ENCODE measurements around the gene KCTD17.

DNA sequence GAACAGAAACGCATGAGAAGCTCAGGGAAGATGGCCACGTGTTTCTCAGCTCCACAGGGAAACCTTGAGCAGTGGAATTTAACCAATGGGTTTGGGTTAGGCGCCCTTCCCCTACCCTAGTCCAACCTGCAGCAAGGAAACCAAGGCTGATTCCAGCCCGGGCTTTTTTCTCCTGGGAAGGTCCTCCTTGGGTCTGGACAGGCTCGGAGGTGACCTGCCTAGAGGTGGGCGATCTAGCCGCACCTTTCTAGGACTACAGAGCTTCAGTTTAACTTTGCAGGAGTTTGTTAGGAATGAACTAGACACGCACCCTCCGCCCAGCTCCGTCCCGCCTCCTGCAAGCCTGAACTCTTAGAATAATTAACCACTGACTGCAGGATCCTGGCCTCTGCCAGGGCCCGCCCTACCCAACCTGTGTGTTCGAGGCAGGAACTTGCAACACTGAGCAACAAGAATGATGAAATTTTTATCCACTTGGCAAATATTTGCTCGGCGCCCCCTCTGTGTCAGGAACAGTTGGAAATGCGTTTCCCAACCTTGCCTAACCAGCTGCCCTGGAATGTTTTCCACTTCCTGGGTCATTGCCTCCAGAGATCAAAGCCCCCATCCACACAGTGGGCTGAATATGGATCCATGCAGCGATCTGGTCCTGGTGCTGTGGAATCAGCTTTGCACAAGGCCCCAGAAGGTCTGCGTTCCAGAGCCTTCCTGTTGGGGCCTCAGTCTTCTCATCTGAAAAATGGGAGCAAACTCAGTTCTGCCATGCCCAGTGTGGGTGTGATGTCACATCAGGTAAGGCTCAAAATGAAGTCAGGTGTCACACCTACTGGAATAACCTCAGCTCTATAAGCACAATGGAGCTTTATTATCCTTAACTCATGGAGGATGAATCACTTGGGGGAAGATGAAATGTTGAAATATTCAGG, 18.7 kb upstream of the KCTD17 start:
- no peak for TF ChIP-seq POLR2AphosphoS5 (IDR thresholded peaks at IDR 0.05)
- TF ChIP-seq, protein P1, sequence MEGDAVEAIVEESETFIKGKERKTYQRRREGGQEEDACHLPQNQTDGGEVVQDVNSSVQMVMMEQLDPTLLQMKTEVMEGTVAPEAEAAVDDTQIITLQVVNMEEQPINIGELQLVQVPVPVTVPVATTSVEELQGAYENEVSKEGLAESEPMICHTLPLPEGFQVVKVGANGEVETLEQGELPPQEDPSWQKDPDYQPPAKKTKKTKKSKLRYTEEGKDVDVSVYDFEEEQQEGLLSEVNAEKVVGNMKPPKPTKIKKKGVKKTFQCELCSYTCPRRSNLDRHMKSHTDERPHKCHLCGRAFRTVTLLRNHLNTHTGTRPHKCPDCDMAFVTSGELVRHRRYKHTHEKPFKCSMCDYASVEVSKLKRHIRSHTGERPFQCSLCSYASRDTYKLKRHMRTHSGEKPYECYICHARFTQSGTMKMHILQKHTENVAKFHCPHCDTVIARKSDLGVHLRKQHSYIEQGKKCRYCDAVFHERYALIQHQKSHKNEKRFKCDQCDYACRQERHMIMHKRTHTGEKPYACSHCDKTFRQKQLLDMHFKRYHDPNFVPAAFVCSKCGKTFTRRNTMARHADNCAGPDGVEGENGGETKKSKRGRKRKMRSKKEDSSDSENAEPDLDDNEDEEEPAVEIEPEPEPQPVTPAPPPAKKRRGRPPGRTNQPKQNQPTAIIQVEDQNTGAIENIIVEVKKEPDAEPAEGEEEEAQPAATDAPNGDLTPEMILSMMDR (IDR thresholded peaks at IDR 0.05 in 8 of 11, conservative IDR thresholded peaks at IDR 0.05 in 3 of 11): no peak
